HG03159 (cell line): Measurements from ENCODE around the gene LDB2.
"Not testable (repeated sequence)": the region's sequence is repeated elsewhere in the genome, so short reads cannot be mapped to it uniquely, and the experiment has no call there.

Experiments
- ATAC-seq: cut with Tn5 transposase; IDR thresholded peaks from one replicate; pipeline ENCODE4 v1.9.1; 2021; ENCODE audit warnings: mild to moderate bottlenecking, moderate library complexity; ENCODE audit not compliant: unreplicated experiment

Gene LDB2

GRCh38 chr4:16663307-16663706, 235.1 kb downstream of the LDB2 start:
- no peak for ATAC-seq

DNA sequence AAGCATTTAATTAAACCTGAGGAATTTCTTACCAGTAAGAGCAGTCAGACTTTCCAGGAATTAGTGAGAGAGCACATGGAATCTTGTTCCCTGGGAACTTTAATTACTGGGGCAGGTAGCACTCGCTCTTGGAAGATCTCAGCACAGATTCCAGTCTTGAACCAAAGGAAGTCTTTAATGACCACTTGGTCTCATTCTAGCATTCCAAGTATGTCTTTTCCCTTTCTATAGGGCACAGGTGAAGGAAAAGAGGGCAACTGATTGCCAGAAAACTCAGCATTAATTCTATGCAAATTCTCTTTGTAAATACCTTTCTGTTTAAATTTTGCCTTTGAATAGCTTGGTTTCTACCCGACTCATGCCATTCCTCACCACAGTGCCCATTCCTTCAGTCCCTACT, 236.6 kb downstream of the LDB2 start:
- ATAC-seq, result no peak

DNA sequence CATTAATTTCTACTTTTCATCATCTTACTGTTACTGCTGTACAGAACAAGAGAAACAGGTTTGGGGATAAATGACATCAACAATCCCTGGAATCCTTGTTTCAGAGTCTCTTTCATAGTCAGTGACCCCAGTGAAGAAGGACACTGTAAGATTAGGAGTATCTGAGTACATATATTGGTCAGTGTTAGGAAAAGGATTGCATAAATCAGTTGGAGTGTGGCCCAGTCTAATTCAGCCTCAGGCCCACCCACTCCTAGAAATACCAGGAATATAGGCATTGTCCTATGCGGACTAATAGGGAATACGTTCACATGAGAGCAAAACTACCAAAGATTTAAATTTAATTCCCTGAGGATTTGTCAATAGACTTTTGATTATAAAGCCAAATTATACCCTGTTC, 237.8 kb downstream of the LDB2 start:
- no peak for ATAC-seq

DNA sequence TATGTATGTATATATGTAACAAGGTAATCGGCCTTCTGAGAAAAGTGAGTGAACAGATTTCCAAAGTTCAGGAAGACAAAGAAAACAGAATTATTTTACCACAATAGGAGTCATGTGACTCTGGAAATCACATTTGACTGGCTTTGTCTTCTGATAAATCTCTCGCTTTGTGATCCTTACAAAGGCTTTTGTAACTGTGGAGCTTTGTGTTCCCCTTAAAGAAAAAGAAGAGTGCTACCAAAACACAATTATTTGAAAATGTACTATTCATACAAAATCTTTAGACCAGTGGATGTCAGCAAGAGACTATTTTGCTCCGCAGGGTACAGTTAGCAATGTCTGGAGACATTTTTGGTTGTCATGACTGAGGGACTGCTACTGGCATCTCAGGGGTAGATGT, 238.8 kb downstream of the LDB2 start:
- ATAC-seq, result no peak

GRCh38 chr4:16659079-16659478, 239.4 kb downstream of the LDB2 start:
- no peak for ATAC-seq

- ATAC-seq, result no peak
Measured at GRCh38 chr4:16658183-16658582, 240.3 kb downstream of the LDB2 start.

- ATAC-seq, result no peak
Measured at GRCh38 chr4:16655111-16655510, 243.3 kb downstream of the LDB2 start.

- ATAC-seq, result no peak
Measured at GRCh38 chr4:16652732-16653305, 245.6 kb downstream of the LDB2 start.

- ATAC-seq, result no peak
Measured at GRCh38 chr4:16646459-16646858, 252.0 kb downstream of the LDB2 start.

- ATAC-seq, result no peak
Measured at GRCh38 chr4:16643893-16644292, 254.6 kb downstream of the LDB2 start.

GRCh38 chr4:16642897-16643296, 255.5 kb downstream of the LDB2 start:
- no peak for ATAC-seq

DNA sequence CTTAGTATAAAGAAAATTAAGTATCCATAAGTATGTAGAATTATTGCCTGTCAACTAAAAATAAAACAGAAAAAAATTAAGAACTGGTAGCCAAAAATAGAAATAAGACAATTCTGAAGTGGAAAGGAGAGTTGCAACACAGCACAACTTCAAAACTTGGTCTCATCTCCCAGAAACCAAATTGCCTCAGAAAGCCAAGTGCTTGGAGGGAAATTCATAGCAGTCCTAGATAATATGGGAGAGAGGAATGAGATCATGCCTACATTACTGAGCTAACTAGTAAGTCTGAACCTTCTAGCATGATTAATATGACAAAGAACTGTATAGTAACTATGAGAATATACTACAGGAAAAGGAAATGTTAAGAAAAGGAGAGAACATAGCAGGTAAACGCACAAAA, 256.5 kb downstream of the LDB2 start:
- ATAC-seq, result no peak

DNA sequence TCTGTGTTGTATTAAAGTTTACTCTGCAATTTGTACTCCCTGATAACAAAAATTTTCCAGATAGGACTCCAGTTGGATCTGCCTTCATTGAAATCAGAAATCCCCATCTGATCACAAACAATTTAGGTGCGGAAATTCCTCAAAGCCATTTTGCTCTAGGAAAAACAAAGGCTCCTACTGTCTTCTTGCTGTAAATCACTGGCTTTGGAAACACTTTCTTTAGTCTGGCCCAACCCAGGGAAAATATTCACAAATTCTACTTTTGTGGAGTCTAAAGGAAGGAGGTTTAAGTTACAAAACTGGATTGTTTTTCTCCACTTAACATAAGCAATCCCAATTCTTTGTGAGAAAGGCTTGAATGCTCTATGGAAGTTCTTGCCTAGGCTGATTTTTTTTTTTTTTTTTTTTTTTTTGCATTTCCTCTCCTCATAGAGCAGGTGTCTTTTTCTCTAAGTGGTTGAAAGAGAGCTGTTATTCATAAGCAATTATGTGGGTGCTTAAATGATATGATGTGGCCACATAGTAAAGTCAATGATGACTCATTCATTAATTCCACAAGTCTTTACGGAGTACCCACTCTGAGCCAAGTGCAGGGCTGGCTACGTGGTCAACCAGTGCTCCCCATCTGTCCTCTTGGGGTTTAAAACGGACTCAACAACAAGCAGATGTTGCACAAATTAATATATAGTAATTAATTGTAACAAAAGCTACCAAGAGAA, 261.4 kb downstream of the LDB2 start:
- ATAC-seq, result no peak

DNA sequence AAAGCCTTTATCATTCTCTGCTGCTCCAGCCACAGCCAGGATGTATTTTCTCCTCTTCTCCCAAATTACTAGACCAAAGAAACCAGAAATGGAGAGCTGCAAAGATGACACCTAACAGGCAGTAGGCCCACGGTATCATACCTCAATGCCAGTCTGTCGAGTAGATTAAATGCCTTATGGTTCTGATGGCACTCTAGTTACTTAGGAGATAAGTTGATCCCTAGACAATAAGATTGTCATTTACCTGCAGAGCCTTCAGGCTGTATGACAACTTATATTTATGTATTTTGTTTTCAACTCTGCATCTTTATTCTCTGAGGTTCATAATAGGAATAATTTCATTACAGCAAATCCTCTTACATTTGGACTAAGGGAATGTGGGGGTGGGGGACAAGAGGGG, 262.1 kb downstream of the LDB2 start:
- ATAC-seq, result no peak

GRCh38 chr4:16629274-16629673, 269.2 kb downstream of the LDB2 start:
- ATAC-seq, result not testable (repeated sequence)

DNA sequence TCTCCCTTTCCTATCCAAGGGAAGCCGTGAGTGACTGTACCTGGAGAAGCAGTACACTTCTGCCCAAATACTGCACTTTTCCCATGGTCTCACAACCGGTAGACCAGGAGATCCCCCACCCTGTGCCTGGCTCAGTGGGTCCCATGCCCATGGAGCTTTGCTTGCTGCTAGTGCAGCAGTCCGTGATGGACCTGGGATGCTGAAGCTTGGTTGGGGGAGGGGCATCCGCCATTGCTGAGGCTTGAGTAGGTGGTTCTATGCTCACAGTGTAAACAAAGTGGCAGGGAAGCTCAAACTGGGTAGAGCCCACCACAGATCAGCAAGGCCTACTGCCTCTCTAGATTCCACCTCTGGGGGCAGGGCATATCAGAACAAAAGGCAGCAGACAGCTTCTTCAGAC, 269.6 kb downstream of the LDB2 start:
- not testable (repeated sequence) for ATAC-seq

DNA sequence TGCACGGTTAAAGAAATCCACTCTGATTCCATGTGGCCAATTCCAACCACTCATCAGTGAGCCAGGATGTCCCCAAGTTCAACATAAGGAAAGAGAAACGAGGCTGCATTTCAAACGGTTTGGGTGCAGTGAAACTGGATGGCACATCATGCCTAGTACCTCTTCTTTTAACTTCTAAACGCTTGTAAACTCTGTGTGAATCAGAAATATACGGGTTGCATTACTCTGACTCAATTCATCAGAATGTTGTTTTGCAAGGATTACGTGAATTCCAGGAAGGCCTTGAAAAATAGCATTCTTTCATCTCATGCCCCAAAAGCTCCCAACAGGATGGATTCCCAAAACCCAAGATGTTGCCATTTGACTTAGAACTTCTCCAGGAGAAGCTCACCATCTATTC, 270.4 kb downstream of the LDB2 start:
- no peak for ATAC-seq

DNA sequence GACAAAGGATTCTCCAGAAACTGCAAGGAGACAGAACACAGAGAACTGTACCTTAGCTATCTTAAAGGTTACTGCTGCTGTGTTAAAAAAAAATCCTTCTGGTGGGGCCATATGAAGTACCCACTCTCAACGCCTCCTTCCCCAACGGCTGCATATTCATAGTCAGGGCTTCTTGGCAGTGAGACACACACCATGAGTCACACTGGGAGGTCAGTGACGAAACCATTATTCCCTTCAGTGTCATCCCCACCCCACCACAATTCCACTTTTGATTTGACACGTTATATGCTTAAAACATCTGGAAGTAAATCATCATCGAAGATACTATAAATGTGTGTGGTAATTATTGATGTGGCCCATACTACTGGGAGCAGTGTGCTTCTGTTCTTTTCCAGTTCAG, 271.5 kb downstream of the LDB2 start:
- no peak for ATAC-seq

- no peak for ATAC-seq
Measured at GRCh38 chr4:16622826-16623225, 275.6 kb downstream of the LDB2 start.

DNA sequence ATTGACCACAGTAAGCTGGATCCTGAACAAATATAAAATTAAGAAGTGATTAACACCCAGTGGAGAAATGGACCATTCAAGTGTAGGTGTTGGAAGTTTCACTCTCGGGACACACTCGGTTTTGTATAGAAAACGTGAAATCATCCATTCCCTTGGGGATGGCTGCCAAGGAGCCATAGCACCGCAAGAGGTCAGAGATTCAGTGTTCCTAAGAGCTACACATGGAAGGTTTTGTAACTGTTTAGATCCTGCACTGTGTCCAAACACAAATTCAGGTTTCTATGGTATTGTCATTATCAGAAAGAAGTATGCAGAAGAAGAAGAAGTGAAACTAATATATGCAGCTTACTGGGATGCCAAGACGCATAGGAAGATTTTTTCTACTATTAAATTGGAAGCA, 281.0 kb downstream of the LDB2 start:
- ATAC-seq, result no peak

DNA sequence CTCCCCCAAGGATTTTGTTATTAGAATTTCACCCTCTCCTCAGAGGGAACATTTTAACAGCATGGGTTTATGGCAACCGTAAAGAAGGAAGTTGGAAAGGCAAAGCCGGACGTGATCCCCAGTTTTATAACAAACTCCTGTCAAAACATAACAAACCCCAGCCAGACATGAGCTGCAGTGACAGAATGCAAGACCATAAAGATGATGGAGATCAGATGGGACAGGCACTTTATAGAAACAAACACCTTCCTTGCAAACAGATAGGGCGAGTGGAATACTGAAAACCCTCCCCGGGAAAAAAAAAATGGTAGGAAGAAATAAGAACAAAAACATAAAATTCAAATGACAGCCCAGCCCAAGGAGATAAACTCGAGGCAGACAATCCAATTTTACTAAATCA, 281.4 kb downstream of the LDB2 start:
- ATAC-seq, result no peak

DNA sequence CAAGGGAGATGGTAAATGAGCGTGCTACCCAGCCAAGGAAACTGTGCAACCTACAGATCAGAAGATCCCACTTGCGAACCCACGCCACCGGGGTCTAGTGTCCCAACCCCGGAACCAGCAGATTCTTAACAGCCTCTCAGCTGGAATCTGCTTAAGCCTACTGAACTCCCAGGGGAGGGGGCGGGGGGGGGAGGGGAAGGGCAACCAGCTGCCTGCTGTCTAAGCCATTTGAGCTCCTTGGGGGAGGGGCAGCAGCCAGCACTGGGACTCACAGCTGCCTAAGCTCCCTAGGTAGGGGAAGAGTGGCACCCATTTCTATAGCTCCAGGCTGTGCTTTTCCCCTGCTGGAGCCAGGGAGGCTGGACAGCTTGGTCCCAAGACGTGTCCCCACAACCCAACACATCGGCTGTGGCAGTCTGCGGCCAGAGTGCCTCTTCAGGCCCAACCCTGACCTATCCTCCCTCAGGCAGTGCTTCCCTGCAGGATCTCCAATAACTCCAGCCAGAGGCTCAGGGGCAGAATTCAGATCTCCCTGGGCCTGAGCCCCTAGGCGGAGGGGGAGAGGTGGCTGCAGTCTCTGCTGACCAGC, 289.2 kb downstream of the LDB2 start:
- no peak for ATAC-seq
